Epidermal melanocyte (primary cell): ENCODE data around the gene SMIM31.

Experiments used
- DNase-seq: peaks from one replicate; pipeline ENCODE4 v3.0.0; 2011; ENCODE audit warnings: low spot score; ENCODE audit not compliant: insufficient read length

The SMIM31 gene

GRCh38 chr4:164783976-164784375 lies 30.0 kb downstream of the SMIM31 start:
- no peak for DNase-seq

- no peak for DNase-seq
Observed at GRCh38 chr4:164789047-164789446, 35.1 kb downstream of the SMIM31 start.

- DNase-seq = no peak
Observed at GRCh38 chr4:164790249-164790648, 36.3 kb downstream of the SMIM31 start.

DNA sequence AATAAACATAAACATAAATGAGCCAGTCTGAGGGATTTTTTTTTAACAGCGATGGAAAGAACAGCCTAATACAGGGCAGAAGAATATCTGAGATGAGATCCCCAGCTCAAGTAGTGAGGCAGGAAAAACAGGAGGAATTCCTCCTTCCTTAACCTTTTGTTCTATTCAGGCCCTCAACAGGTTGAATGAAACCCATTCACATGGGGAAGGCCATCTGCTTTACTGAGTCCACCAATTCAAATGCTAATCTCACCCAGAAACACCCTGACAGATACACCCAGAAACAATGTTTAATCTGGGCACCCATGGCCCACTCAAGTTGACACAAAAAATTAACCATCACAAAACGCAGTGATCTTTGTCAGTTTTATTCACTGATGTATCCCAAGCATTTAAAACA lies 45.5 kb downstream of the SMIM31 start:
- DNase-seq = no peak

- no peak for DNase-seq
Observed at GRCh38 chr4:164800786-164801185, 46.9 kb downstream of the SMIM31 start.

DNA sequence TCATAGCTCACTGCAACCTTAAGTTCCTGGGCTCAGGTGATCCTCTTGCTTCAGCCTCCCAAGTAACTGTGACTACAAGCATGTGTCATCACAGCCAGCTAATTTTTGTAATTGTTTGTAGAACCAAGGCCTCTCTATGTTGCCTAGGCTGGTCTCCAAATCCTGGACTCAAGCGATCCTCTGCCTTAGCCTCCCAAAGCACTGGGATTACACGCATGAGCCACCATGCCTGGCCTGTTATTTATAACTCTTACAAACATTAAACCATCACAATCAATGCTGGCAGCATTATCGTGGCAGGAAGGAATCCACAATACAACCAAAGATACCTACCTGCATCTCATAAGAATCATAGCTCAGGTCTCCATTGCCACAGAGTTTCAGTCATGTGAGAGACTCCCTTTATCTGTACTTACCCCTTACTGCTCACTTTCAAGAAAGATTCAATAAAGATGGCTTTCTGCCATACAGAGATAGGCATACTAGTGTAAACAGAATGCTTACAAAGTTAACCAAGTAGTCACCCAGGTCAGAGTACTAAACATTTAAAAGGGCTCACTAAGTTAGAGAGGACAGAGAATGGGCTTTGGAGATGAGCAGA lies 48.5 kb downstream of the SMIM31 start:
- DNase-seq = no peak

DNA sequence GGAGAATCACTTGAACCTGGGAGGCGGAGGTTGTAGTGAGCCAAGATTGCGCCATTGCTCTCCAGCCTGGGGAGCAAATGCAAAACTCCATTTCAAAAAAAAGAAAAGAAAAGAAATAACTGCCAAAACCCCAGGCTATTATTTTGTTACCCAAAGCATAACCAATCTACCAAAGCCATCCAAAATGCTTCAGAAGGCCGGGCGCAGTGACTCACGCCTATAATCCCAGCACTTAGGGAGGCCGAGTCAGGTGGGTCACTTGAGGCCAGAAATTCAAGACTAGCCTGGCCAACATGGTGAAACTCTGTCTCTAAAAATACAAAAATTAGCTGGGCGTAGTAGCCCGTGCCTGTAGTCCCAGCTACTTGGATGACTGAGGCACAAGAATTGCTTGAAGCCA lies 49.8 kb downstream of the SMIM31 start:
- no peak for DNase-seq

- DNase-seq = no peak
Observed at GRCh38 chr4:164807611-164808010, 53.7 kb downstream of the SMIM31 start.

- no peak for DNase-seq
Observed at GRCh38 chr4:164813554-164813953, 59.6 kb downstream of the SMIM31 start.

GRCh38 chr4:164815711-164816110 lies 61.8 kb downstream of the SMIM31 start:
- DNase-seq = no peak

DNA sequence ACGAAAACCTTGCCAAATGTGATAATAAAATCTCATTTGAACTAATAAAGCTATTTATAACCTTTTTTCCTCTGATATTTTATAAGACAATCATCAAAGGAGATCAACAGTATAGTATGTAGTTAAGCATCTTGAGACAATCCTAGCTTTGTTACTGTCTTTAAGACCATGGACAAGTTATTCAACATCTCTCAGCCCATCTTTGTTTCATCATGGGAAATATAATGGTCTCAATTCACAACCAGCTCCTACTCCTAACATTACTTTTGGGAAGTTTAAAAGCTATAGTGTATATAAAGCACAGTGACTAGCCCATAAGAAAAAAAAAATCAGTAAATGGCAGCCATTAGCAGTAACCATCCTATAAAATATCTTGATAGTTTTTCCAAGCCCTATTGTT lies 65.4 kb downstream of the SMIM31 start:
- DNase-seq = no peak

DNA sequence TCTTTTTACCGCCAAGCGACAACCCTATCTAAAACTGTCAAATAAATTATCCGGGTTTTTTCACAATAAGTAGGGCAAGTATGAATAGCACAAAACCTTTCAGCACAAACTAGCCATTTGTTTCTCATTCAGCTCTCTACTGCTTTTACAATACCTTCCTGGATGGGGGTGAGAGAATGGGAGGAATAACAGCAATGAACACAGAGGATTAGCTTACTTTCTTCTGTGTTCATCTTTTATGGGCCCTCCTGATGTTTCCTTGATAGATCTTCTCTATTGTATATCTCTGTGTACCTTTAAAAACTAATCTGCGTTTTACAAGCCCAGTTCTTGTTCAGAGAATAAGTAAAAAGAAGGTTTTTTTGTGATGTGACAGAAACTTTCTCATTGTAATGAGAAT lies 67.8 kb downstream of the SMIM31 start:
- no peak for DNase-seq

GRCh38 chr4:164824581-164824980 lies 70.7 kb downstream of the SMIM31 start:
- no peak for DNase-seq

DNA sequence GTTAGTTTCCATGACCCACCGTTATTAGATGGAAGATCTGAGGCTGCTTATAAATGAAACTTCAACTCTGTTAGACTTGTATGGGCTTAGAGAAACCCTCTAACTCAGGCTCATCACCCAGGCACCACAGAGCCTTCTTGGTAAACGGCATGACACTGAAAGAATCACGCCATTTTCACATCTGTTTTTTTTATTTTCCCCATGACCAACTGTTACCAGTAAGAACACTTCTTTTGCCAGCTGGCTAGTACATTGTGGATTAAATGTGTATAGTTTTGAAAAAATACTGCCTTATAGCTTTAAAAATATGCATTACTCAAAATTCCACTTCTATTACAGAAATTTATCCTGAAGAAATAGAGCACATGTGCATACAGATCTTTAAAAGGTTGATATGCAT lies 75.0 kb downstream of the SMIM31 start:
- no peak for DNase-seq

DNA sequence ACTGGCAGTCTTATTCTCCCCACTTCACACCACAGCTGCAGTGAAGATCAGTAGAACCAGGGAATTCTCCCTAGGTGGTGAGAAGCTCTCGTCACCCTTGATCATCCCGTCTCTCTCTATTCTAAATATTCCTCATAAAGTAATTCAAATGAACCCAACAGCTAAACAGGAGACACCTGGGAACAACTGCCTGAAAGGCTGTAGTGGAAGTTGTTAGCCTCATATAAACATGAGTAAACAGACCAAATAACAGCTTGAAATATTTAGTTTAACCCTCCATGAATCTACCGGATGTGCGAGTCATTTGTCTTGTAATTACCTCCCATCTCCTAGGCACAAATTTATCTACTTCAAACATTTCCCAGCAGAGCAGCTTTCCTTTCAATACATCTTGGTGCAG lies 92.6 kb downstream of the SMIM31 start:
- no peak for DNase-seq

GRCh38 chr4:164847016-164847415 lies 93.1 kb downstream of the SMIM31 start:
- no peak for DNase-seq

DNA sequence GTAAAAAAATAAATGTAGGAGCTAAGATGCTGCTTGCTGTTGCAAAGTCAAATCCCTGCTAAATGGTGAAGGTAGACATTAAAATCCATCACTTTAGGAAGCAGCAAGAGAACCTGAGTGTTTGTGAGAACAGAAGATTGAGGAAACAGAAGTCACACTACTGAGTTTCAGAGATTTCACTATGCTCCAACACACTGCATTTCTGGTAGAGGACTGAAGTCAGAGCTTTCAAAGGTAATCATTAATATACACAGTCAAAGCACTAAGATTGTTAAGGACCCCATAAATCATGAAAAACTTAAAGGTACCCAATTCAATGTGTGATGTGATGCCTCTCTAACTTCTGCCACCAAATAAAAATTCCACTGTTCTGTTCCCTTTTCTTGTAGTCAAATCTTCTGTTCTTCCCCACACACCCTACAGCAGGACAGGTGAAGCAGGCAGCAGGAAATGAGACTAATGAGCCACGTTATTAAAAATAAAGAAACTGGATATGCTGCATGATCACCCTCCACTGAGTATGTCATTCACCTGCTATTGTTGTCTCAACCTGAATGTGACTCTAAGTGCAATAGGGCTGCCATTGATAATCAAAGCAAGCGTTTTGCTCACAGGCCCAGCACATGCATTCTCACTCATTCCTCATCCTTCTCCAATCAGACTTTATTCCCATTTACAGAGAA lies 94.2 kb downstream of the SMIM31 start:
- DNase-seq = no peak
